Lung (tissue), 4 donors: Measurements from ENCODE around the gene FBXO30. TPM values are rescaled to one million over a fixed set of nuclear protein-coding genes. Genes with fewer than 3 reads are reported as not detected.

Experiments used
- polyA plus RNA-seq, 2 donors: library from polyadenylated mRNA; stranded (reverse); fragments of 200-250 nt; gene quantifications; one replicate each; pipeline ENCODE4 v1.2.1, GENCODE V29; 2013
- total RNA-seq, 2 donors: library from RNA; depleted of rRNA in 1 of 2; stranded (reverse); fragments of >200 nt in 1 of 2; gene quantifications; one replicate each; pipeline ENCODE4 v1.2.1, GENCODE V29; 2014 to 2021
- donor health status: Bipolar disorder and iron deficiency.
- donor health status: healthy.
- donor health status: DM: yes; HTN: yes; CAD: no.

FBXO30 gene
- total and polyA plus RNA-seq, 4 donors = 3.9 to 16.1 (median 5.6) TPM

Other genes with a start within 250 kb of the FBXO30 start
- 10 to 100 TPM in 1 of 2 donors, 1 to 10 TPM in 1; 7.0 to 13.3 TPM for gene EPM2A, start 79.3 kb downstream of the FBXO30 start, total RNA-seq
- gene EPM2A, start 79.3 kb downstream of the FBXO30 start, polyA plus RNA-seq = 1 to 10 TPM; 2.8 to 3.0 TPM
- 10 to 100 TPM; 15.6 to 62.5 TPM for gene SHPRH, start 149.6 kb upstream of the FBXO30 start, total RNA-seq
- 1 to 10 TPM; 3.3 TPM for gene SHPRH, start 149.6 kb upstream of the FBXO30 start, polyA plus RNA-seq
- gene GRM1, start 214.3 kb upstream of the FBXO30 start, total RNA-seq = under 1 TPM; 0.09 to 0.12 TPM
- under 1 TPM; 0.02 to 0.04 TPM for gene GRM1, start 214.3 kb upstream of the FBXO30 start, polyA plus RNA-seq